Hepatocyte (in vitro differentiated cells): ENCODE measurements around the gene DIABLO. TPM values are rescaled to one million over a fixed set of nuclear protein-coding genes. Genes with fewer than 3 reads are reported as not detected.
"Not testable (repeated sequence)": the region's sequence is repeated elsewhere in the genome, so short reads cannot be mapped to it uniquely, and the experiment has no call there.

Experiments
- DNase-seq: peaks from one replicate; pipeline ENCODE4 v3.0.0-alpha.2; 2016; ENCODE audit warnings: low spot score
- H2AFZ ChIP-seq: fragments of 200-600 bp; sonication (generic); 2 replicates; pipeline ENCODE4 v1.6.0; 2016; ENCODE audit warnings: antibody characterized with exemption, mild to moderate bottlenecking
- H3K27ac ChIP-seq: fragments of 200-600 bp; sonication (generic); 2 replicates; pipeline ENCODE4 v1.5.1; 2016; ENCODE audit warnings: mild to moderate bottlenecking
- H3K27me3 ChIP-seq: fragments of 200-600 bp; sonication (generic); 2 replicates; pipeline ENCODE4 v1.6.1; 2016
- H3K36me3 ChIP-seq: fragments of 200-600 bp; sonication (generic); replicated peaks from 2 replicates; pipeline ENCODE4 v1.5.1; 2016; ENCODE audit warnings: low read depth; ENCODE audit not compliant: insufficient read depth
- H3K4me1 ChIP-seq: fragments of 200-600 bp; sonication (generic); 2 replicates; pipeline ENCODE4 v1.5.1; 2016; ENCODE audit warnings: mild to moderate bottlenecking, moderate library complexity; ENCODE audit not compliant: insufficient read depth
- H3K4me2 ChIP-seq: fragments of 200-600 bp; sonication (generic); 2 replicates; pipeline ENCODE4 v1.6.0; 2016
- H3K4me3 ChIP-seq: fragments of 200-600 bp; sonication (generic); 2 replicates; pipeline ENCODE4 v1.5.1; 2016; ENCODE audit warnings: mild to moderate bottlenecking
- H3K79me2 ChIP-seq: fragments of 200-600 bp; sonication (generic); 2 replicates; pipeline ENCODE4 v1.6.0; 2017; ENCODE audit warnings: mild to moderate bottlenecking
- H3K9me2 ChIP-seq: fragments of 200-600 bp; sonication (generic); replicated peaks from 2 replicates; pipeline ENCODE4 v1.6.0; 2017; ENCODE audit warnings: mild to moderate bottlenecking; ENCODE audit not compliant: insufficient read depth
- H3K9me3 ChIP-seq: fragments of 200-600 bp; sonication (generic); 2 replicates; pipeline ENCODE4 v1.5.1; 2016; ENCODE audit warnings: low read depth, mild to moderate bottlenecking
- H4K20me1 ChIP-seq: fragments of 200-600 bp; sonication (generic); 2 replicates; pipeline ENCODE4 v1.6.0; 2016; ENCODE audit warnings: mild to moderate bottlenecking; ENCODE audit not compliant: insufficient read depth, poor library complexity, severe bottlenecking
- CTCF ChIP-seq: fragments of 200-600 bp; sonication (generic); IDR thresholded peaks from 2 replicates; pipeline ENCODE4 v1.5.1; 2016; ENCODE audit warnings: antibody characterized with exemption, mild to moderate bottlenecking; ENCODE audit not compliant: poor library complexity
- EZH2 ChIP-seq: fragments of 200-600 bp; sonication (generic); IDR thresholded peaks from 2 replicates; pipeline ENCODE4 v1.6.1; 2016; ENCODE audit warnings: antibody characterized with exemption, mild to moderate bottlenecking, borderline replicate concordance
- EZH2phosphoT487 ChIP-seq: fragments of 200-600 bp; sonication (generic); IDR thresholded peaks from one replicate; pipeline ENCODE4 v1.6.1; 2018; ENCODE audit warnings: antibody characterized with exemption, mild to moderate bottlenecking, low read depth, moderate library complexity; ENCODE audit not compliant: unreplicated experiment, severe bottlenecking
- WGBS: methylation state at CpG from one replicate; pipeline ENCODE4 v1.1.6; 2016; ENCODE audit warnings: low lambda C conversion rate; ENCODE audit errors: missing lambda C conversion rate; 5-methylcytosine and 5-hydroxymethylcytosine counted together
- polyA plus RNA-seq: library from polyadenylated mRNA; unstranded; fragments of >200 nt; fragmentation: Nextera tagmentation; extraction: Ambion mirVana; gene quantifications from 2 replicates; pipeline ENCODE4 v1.2.1, GENCODE V29; 2016
- total RNA-seq: library from RNA; depleted of rRNA; stranded (reverse); fragments of >200 nt; gene quantifications from 2 replicates; pipeline ENCODE4 v1.2.3, GENCODE V29; 2014

DIABLO gene
- total and polyA plus RNA-seq, 2 experiments from 2014 or later: 77.4 to 96.5 TPM

- H3K27me3 ChIP-seq: peaks cover 34% of the 10 kb centered on the region
Observed at GRCh38 chr12:122203301-122204166, 22.3 kb downstream of the DIABLO start, which contains the start of gene B3GNT4. Gene B3GNT4, plus strand, starts transcription at chr12:122203709. Its CDS starts 910 bp downstream, at chr12:122204619.

GRCh38 chr12:122202811-122203210 is 23.0 kb downstream of the DIABLO start:
- peak overlapping the region; percentile 60 for H2AFZ ChIP-seq
- not testable (repeated sequence) for H3K4me1 ChIP-seq, H3K9me3 ChIP-seq, DNase-seq, H3K79me2 ChIP-seq, H4K20me1 ChIP-seq, H3K27ac ChIP-seq, H3K9me2 ChIP-seq, H3K36me3 ChIP-seq
- H3K4me3 ChIP-seq: peak overlapping the region; percentile 22
- peak overlapping the region; percentile 99 for H3K4me2 ChIP-seq
- 76% methylated on average over 19 of the region's 19 CpGs for WGBS
- H3K27me3 ChIP-seq: peaks cover 34% of the 10 kb centered on the region

More at GRCh38 chr12:122203301-122204166, 22.3 kb downstream of the DIABLO start, which contains the start of gene B3GNT4:
- 3% methylated on average over 54 of the region's 104 CpGs for WGBS
- peaks cover 7% of the 10 kb centered on the region for H3K4me1 ChIP-seq
- H2AFZ ChIP-seq: peak within 1 kb of the TSS; percentile 60
- no peaks in the 10 kb centered on the region for H3K9me3 ChIP-seq
- peak within 1 kb of the TSS; percentile 99 for H3K4me2 ChIP-seq
- no peaks in the 10 kb centered on the region for H3K9me2 ChIP-seq
- H3K27ac ChIP-seq: no peak within 1 kb of the TSS
- H4K20me1 ChIP-seq: no peaks in the 10 kb centered on the region
- DNase-seq: peak; percentile 80
- no peaks in the 10 kb centered on the region for H3K36me3 ChIP-seq
- TF ChIP-seq EZH2phosphoT487 (peak; percentile 26), CTCF (no peak), EZH2 (peak; percentile 24)
- no peaks in the 10 kb centered on the region for H3K79me2 ChIP-seq
- peak within 1 kb of the TSS; percentile 22 for H3K4me3 ChIP-seq

GRCh38 chr12:122202017-122202416 is 23.8 kb downstream of the DIABLO start:
- 79% methylated on average over 6 of the region's 6 CpGs for WGBS
- H3K27me3 ChIP-seq: peaks cover 34% of the 10 kb centered on the region
- H3K9me2 ChIP-seq: no peaks in the 10 kb centered on the region
- H3K9me3 ChIP-seq: no peaks in the 10 kb centered on the region
- no peak for DNase-seq
- H3K4me2 ChIP-seq: no peak overlapping the region
- TF ChIP-seq CTCF: no peak
- TF ChIP-seq EZH2: no peak
- no peak for TF ChIP-seq EZH2phosphoT487
- peaks cover 7% of the 10 kb centered on the region for H3K4me1 ChIP-seq
- H3K4me3 ChIP-seq: no peak overlapping the region
- H4K20me1 ChIP-seq: no peaks in the 10 kb centered on the region
- H2AFZ ChIP-seq: no peak overlapping the region
- no peak overlapping the region for H3K27ac ChIP-seq
- H3K79me2 ChIP-seq: no peaks in the 10 kb centered on the region
- no peaks in the 10 kb centered on the region for H3K36me3 ChIP-seq

- DNase-seq: no peak
- no peaks in the 10 kb centered on the region for H3K9me3 ChIP-seq
- no peak for TF ChIP-seq EZH2phosphoT487
- no peak for TF ChIP-seq EZH2
- no peak for TF ChIP-seq CTCF
- peaks cover 7% of the 10 kb centered on the region for H3K4me1 ChIP-seq
- H3K36me3 ChIP-seq: no peaks in the 10 kb centered on the region
- H4K20me1 ChIP-seq: no peaks in the 10 kb centered on the region
- 92% methylated on average over 5 of the region's 5 CpGs for WGBS
- H3K9me2 ChIP-seq: no peaks in the 10 kb centered on the region
- no peak overlapping the region for H2AFZ ChIP-seq
- H3K4me3 ChIP-seq: no peak overlapping the region
- no peak overlapping the region for H3K27ac ChIP-seq
- H3K79me2 ChIP-seq: no peaks in the 10 kb centered on the region
- no peak overlapping the region for H3K4me2 ChIP-seq
- peaks cover 34% of the 10 kb centered on the region for H3K27me3 ChIP-seq
Observed at GRCh38 chr12:122201381-122201780, 24.5 kb downstream of the DIABLO start.
